HG02870 (cell line): ENCODE data around the gene WLS.
A peak's percentile ranks its signal among the peaks of the same experiment; 100 is the strongest.
"Not testable (repeated sequence)": the region's sequence is repeated elsewhere in the genome, so short reads cannot be mapped to it uniquely, and the experiment has no call there.

Source experiments
- ATAC-seq: cut with Tn5 transposase; IDR thresholded peaks from one replicate; pipeline ENCODE4 v1.9.1; 2021; ENCODE audit warnings: mild to moderate bottlenecking, moderate library complexity; ENCODE audit not compliant: unreplicated experiment

WLS gene

GRCh38 chr1:68171795-68172194 is 60.5 kb downstream of the WLS start:
- not testable (repeated sequence) for ATAC-seq

- no peak for ATAC-seq
Measured at GRCh38 chr1:68168545-68169171, 63.7 kb downstream of the WLS start.

- ATAC-seq = no peak
Measured at GRCh38 chr1:68167211-68167610, 65.1 kb downstream of the WLS start.

- no peak for ATAC-seq
Measured at GRCh38 chr1:68166348-68166747, 66.0 kb downstream of the WLS start.

GRCh38 chr1:68165665-68166064 is 66.7 kb downstream of the WLS start:
- no peak for ATAC-seq

GRCh38 chr1:68164918-68165317 is 67.4 kb downstream of the WLS start:
- no peak for ATAC-seq

GRCh38 chr1:68163220-68163619 is 69.1 kb downstream of the WLS start:
- ATAC-seq = no peak

- ATAC-seq = no peak
Measured at GRCh38 chr1:68162761-68163160, 69.6 kb downstream of the WLS start.

GRCh38 chr1:68161672-68162071 is 70.7 kb downstream of the WLS start:
- not testable (repeated sequence) for ATAC-seq

GRCh38 chr1:68160935-68161334 is 71.4 kb downstream of the WLS start:
- peak; percentile 90 for ATAC-seq

- no peak for ATAC-seq
Measured at GRCh38 chr1:68160021-68160420, 72.3 kb downstream of the WLS start.

GRCh38 chr1:68158837-68159236 is 73.5 kb downstream of the WLS start:
- no peak for ATAC-seq

GRCh38 chr1:68157416-68157815 is 74.9 kb downstream of the WLS start:
- no peak for ATAC-seq

GRCh38 chr1:68151690-68152089 is 80.6 kb downstream of the WLS start:
- ATAC-seq = no peak

- no peak for ATAC-seq
Measured at GRCh38 chr1:68149907-68150306, 82.4 kb downstream of the WLS start.

GRCh38 chr1:68149110-68149798 is 83.1 kb downstream of the WLS start:
- ATAC-seq = no peak

- no peak for ATAC-seq
Measured at GRCh38 chr1:68148631-68149030, 83.7 kb downstream of the WLS start.

GRCh38 chr1:68147534-68148171 is 84.7 kb downstream of the WLS start:
- ATAC-seq = no peak

- ATAC-seq = no peak
Measured at GRCh38 chr1:68145418-68146126, 86.8 kb downstream of the WLS start.

- no peak for ATAC-seq
Measured at GRCh38 chr1:68144856-68145255, 87.5 kb downstream of the WLS start.

GRCh38 chr1:68143633-68144032 is 88.7 kb downstream of the WLS start:
- no peak for ATAC-seq

GRCh38 chr1:68142461-68142860 is 89.9 kb downstream of the WLS start:
- ATAC-seq = no peak
